ENCODE measurements around the gene HEATR1. TPM values are rescaled to one million over a fixed set of nuclear protein-coding genes. Genes with fewer than 3 reads are reported as not detected.
"Not testable (repeated sequence)": the region's sequence is repeated elsewhere in the genome, so short reads cannot be mapped to it uniquely, and the experiment has no call there.

The HEATR1 gene
- total and polyA plus RNA-seq, 2 donors (not counting 1 experiment from before 2014, with no cell fraction given), result 6.1 to 50.6 TPM

DNA sequence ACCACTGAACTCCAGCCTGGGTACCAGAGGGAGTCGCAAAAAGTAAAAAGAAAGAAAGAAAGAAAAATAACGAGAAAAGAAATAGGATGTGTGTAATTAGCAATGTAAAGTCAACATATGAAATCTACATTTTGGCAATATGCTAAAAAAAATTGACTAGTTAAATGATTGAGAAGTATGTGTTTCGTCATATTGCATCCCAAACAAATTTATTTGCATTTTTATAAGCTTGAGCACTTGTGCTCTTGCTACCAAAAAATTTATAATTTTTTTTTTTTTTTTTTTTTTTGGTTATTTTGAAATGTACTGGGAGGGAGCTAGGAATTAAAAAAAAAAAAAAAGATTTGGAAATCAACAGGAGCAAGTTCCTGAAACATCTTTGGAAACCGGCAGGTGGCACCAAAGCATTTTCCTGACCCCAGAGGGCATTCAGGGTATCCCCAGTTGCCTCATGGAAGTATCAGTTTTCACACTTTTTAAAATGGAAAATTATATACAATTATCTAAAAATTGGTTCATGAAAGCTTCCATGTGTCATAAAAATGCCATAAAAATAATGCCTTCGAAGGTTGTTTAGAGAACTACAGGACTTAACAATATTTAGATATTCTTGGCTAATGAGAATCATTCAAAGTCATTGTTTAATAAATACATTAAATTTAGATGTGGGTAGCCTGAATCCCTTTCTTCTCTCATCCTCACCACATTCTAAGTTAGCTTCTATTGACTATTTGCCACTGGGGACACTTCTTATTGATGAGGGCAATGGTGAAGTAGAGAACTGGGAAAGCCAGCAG, 4.8 kb upstream of the HEATR1 start:
- H3K4me3 Mint-ChIP-seq, result no peak overlapping the region
- TF ChIP-seq CTCF (IDR thresholded peaks at IDR 0.05) (no peak), EZH2 (IDR thresholded peaks at IDR 0.05; ENCODE audit: borderline replicate concordance, insufficient read depth, low read depth, low read length, poor library complexity, severe bottlenecking) (no peak)
- H3K27me3 Mint-ChIP-seq, result peaks cover 37% of the 10 kb centered on the region
- DNase-seq (no peak), ATAC-seq (ENCODE audit: low read depth) (no peak)
- Histone ChIP-seq H4K20me1 (ENCODE audit: control insufficient read depth, insufficient read depth, low read length, poor library complexity, severe bottlenecking) (no peaks in the 10 kb centered on the region), H2AFZ (ENCODE audit: insufficient read depth, low read depth, low read length, poor library complexity, severe bottlenecking) (no peak overlapping the region), H3K27ac (ENCODE audit: low read length in 2 of 2) (no peak overlapping the region), H3K9ac (ENCODE audit: low read length) (no peak overlapping the region), H3K4me1 (ENCODE audit: control insufficient read depth in 2 of 2, insufficient read depth in 2 of 2, low read length in 2 of 2) (peaks cover 0 to 6% of the 10 kb centered on the region in 2 donors), H3K9me3 (ENCODE audit: control extremely low read depth in 1 of 3, control insufficient read depth in 2 of 3, insufficient read depth in 1 of 3, low read length in 2 of 3) (no peaks in the 10 kb centered on the region), H3K4me3 (ENCODE audit: control extremely low read depth in 1 of 5, extremely low read depth in 1 of 5, insufficient read depth in 1 of 5, low read depth in 2 of 5, low read length in 4 of 5) (no peak overlapping the region), H3K27me3 (replicated peaks in 1 of 4; ENCODE audit: control extremely low read depth in 1 of 4, control insufficient read depth in 3 of 4, insufficient read depth in 4 of 4, low read length in 3 of 4) (peaks cover 0 to 21% (median 16%) of the 10 kb centered on the region in 4 experiments), H3K36me3 (replicated peaks in 1 of 2; ENCODE audit: control extremely low read depth in 1 of 2, control insufficient read depth in 1 of 2, extremely low read depth in 1 of 2, insufficient read depth in 2 of 2, low read length in 1 of 2) (no peaks in the 10 kb centered on the region), H3K79me2 (ENCODE audit: control insufficient read depth, insufficient read depth, low read length) (peaks cover 4% of the 10 kb centered on the region), H3K4me2 (replicated peaks; ENCODE audit: low read depth, low read length, poor library complexity, severe bottlenecking) (no peak overlapping the region)
- WGBS (ENCODE audit: insufficient coverage), result no CpG with 5 or more reads among the region's 5 CpGs
- peaks cover 9% of the 10 kb centered on the region for H3K4me1 Mint-ChIP-seq
- intact Hi-C loops (cut with micrococcal nuclease), result loop anchor here (5.0 to 10.0 kb wide), 2 partner anchors 258 to 1104 kb away; partner anchors contain the start of gene B3GALNT2
- no peaks in the 10 kb centered on the region for H3K9me3 Mint-ChIP-seq (ENCODE audit: insufficient read depth)
- POLR2A ChIA-PET, result no interaction called here
- no peak overlapping the region for H3K27ac Mint-ChIP-seq
- CTCF ChIA-PET, result no interaction called here

DNA sequence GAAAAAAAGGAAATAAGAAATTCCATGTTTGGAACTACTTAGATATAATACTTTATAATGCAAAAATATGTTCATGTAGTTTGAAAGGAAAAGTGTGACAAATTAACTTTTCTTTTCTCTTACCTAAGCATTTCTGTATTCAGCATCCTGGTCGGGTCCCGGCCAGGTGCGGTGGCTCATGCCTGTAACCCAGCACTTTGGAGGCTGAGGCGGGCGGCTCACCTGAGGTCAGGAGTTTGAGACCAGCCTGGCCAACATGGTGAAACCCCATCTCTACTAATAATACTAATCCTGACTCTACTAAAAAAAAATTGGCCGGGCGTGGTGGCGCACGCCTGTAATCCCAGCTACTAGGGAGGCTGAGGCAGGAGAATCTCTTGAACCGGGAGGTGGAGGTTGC, 3.3 kb upstream of the HEATR1 start:
- peaks cover 0 to 21% (median 15%) of the 10 kb centered on the region in 4 experiments for H3K27me3 ChIP-seq (replicated peaks in 1 of 4; ENCODE audit: control extremely low read depth in 1 of 4, control insufficient read depth in 3 of 4, insufficient read depth in 4 of 4, low read length in 3 of 4)
- H3K9ac ChIP-seq (ENCODE audit: low read length); H3K4me2 ChIP-seq (replicated peaks; ENCODE audit: low read depth, low read length, poor library complexity, severe bottlenecking); ATAC-seq (ENCODE audit: low read depth); H2AFZ ChIP-seq (ENCODE audit: insufficient read depth, low read depth, low read length, poor library complexity, severe bottlenecking); H3K4me3 ChIP-seq (ENCODE audit: control extremely low read depth in 1 of 5, extremely low read depth in 1 of 5, insufficient read depth in 1 of 5, low read depth in 2 of 5, low read length in 4 of 5); CTCF ChIA-PET; DNase-seq; H4K20me1 ChIP-seq (ENCODE audit: control insufficient read depth, insufficient read depth, low read length, poor library complexity, severe bottlenecking); H3K27ac ChIP-seq (ENCODE audit: low read length in 2 of 2); H3K27ac Mint-ChIP-seq; H3K4me3 Mint-ChIP-seq; POLR2A ChIA-PET; H3K9me3 ChIP-seq (ENCODE audit: control extremely low read depth in 1 of 3, control insufficient read depth in 2 of 3, insufficient read depth in 1 of 3, low read length in 2 of 3); H3K9me3 Mint-ChIP-seq (ENCODE audit: insufficient read depth); H3K36me3 ChIP-seq (replicated peaks in 1 of 2; ENCODE audit: control extremely low read depth in 1 of 2, control insufficient read depth in 1 of 2, extremely low read depth in 1 of 2, insufficient read depth in 2 of 2, low read length in 1 of 2): not testable (repeated sequence)
- peaks cover 19% of the 10 kb centered on the region for H3K79me2 ChIP-seq (ENCODE audit: control insufficient read depth, insufficient read depth, low read length)
- Mint-ChIP-seq H3K27me3 (peaks cover 34% of the 10 kb centered on the region), H3K4me1 (peaks cover 24% of the 10 kb centered on the region)
- 100% methylated on average over 5 of the region's 10 CpGs for WGBS (ENCODE audit: insufficient coverage)
- intact Hi-C loops (cut with micrococcal nuclease), result loop anchor here (5.0 to 10.0 kb wide), 2 partner anchors 260 to 1103 kb away; partner anchors contain the start of gene B3GALNT2
- H3K4me1 ChIP-seq (ENCODE audit: control insufficient read depth in 2 of 2, insufficient read depth in 2 of 2, low read length in 2 of 2), result peaks cover 14 to 16% of the 10 kb centered on the region in 2 donors

All from B cell (primary cell).